Panc1 (cell line): ENCODE results near the gene ADAM11. TPM values are rescaled to one million over a fixed set of nuclear protein-coding genes. Genes with fewer than 3 reads are reported as not detected.
"Not testable (repeated sequence)": the region's sequence is repeated elsewhere in the genome, so short reads cannot be mapped to it uniquely, and the experiment has no call there.

Experiments
- ATAC-seq: fragments of 200-7000 bp; cut with Tn5 transposase; 2 replicates; pipeline ENCODE4 v1.9.1; 2020; ENCODE audit warnings: mild to moderate bottlenecking, moderate library complexity
- BruUV-seq: library from RNA; stranded (reverse); fragments of 400-500 nt; replicated peaks from 2 replicates; lab custom pipeline; 2021; lab: Mats Ljungman, UMichigan
- CTCF ChIA-PET: fragments of 300-600 bp; sonication (Branson Sonifier 250); formaldehyde crosslinking; loops from one replicate; lab custom pipeline; 2022; ENCODE audit warnings: antibody characterized with exemption; lab: Charles Lee
- POLR2A ChIA-PET: fragments of 300-600 bp; sonication (Branson Sonifier 250); formaldehyde crosslinking; loops from one replicate; lab custom pipeline; 2022; ENCODE audit warnings: antibody characterized with exemption; lab: Charles Lee
- DNase-seq: peaks from one replicate; pipeline ENCODE4 v3.0.0-alpha.2; 2010; ENCODE audit warnings: low read depth, low spot score
- H3K27ac ChIP-seq: 2 replicates; pipeline ENCODE4 v1.5.1; 2011; ENCODE audit warnings: mild to moderate bottlenecking, low read length, inconsistent platforms
- H3K27me3 ChIP-seq: fragments of 200-500 bp; sonication (Bioruptor generic); 2 replicates; pipeline ENCODE4 v1.6.0; 2014; ENCODE audit warnings: low read length, inconsistent platforms; ENCODE audit not compliant: control insufficient read depth, insufficient read depth
- H3K36me3 ChIP-seq: fragments of 200-500 bp; sonication (Bioruptor generic); 2 replicates; pipeline ENCODE4 v1.5.1; 2014; ENCODE audit warnings: inconsistent platforms, mild to moderate bottlenecking, low read length, moderate library complexity; ENCODE audit not compliant: control insufficient read depth, insufficient read depth
- H3K4me1 ChIP-seq: 2 replicates; pipeline ENCODE4 v1.5.1; 2011; ENCODE audit warnings: inconsistent platforms, mild to moderate bottlenecking, low read length, moderate library complexity; ENCODE audit not compliant: control insufficient read depth, insufficient read depth
- H3K4me3 ChIP-seq, 2 experiments: 2 replicates each; pipeline ENCODE4 v1.5.1; 2011 to 2012; ENCODE audit warnings: low read depth in 2 of 2, low read length in 2 of 2, mild to moderate bottlenecking in 2 of 2, inconsistent platforms in 1 of 2, moderate library complexity in 1 of 2
- H3K9me3 ChIP-seq: fragments of 200-500 bp; sonication (Bioruptor generic); 2 replicates; pipeline ENCODE4 v1.5.1; 2014; ENCODE audit warnings: low read depth, mild to moderate bottlenecking, inconsistent platforms, low read length, moderate library complexity; ENCODE audit not compliant: control insufficient read depth, insufficient read depth
- CTCF ChIP-seq: fragments of 450-650 bp; IDR thresholded peaks from 2 replicates; pipeline ENCODE4 v1.5.1; 2017; ENCODE audit warnings: mild to moderate bottlenecking
- POLR2AphosphoS5 ChIP-seq: IDR thresholded peaks from 2 replicates; pipeline ENCODE4 v1.6.1; 2012; ENCODE audit warnings: mild to moderate bottlenecking, low read depth, low read length, moderate library complexity
- REST ChIP-seq, 2 experiments: IDR thresholded peaks; 2 replicates each; pipeline ENCODE4 v1.6.1; 2011 to 2012; ENCODE audit warnings: low read depth in 2 of 2, control low read depth in 1 of 2, low read length in 1 of 2, mild to moderate bottlenecking in 1 of 2, moderate library complexity in 1 of 2; ENCODE audit not compliant: insufficient read depth in 1 of 2
- SIN3A ChIP-seq: IDR thresholded peaks from 2 replicates; pipeline ENCODE4 v1.6.1; 2012; ENCODE audit warnings: low read depth, mild to moderate bottlenecking, low read length, moderate library complexity, borderline replicate concordance; ENCODE audit not compliant: insufficient read depth
- TCF7L2 ChIP-seq: IDR thresholded peaks from 2 replicates; pipeline ENCODE4 v1.6.1; 2011; ENCODE audit warnings: mild to moderate bottlenecking, low read depth, low read length, inconsistent platforms
- in situ Hi-C: cut with HindIII; loops from 2 replicates; pipeline ENCODE4 v1.10.0; 2016; ENCODE audit warnings: low sequenced_read_pairs, low pct_unique_long_range_greater_than_20kb
- intact Hi-C: fragments of 100-400 bp; cut with micrococcal nuclease; formaldehyde crosslinking; loops from one replicate; pipeline ENCODE4 v1.10.0; 2022; ENCODE audit not compliant: unreplicated experiment
- total RNA-seq: library from RNA; stranded (reverse); gene quantifications from one replicate; pipeline ENCODE4 v1.2.1, GENCODE V29; 2021; ENCODE audit not compliant: unreplicated experiment

The ADAM11 gene
- total RNA-seq, 1 experiment from 2014 or later, result 3.5 TPM

- in situ Hi-C loops (no loop called here), intact Hi-C loops (no loop called here)
- no peaks in the 10 kb centered on the region for H3K9me3 ChIP-seq
- no peak for DNase-seq
- no peaks in the 10 kb centered on the region for H3K4me1 ChIP-seq
- ChIA-PET CTCF (interaction anchor here (1.0 kb wide), 1 partner anchor 11 kb away, joined by 3 read pairs; no protein-coding TSS in a partner anchor), POLR2A (no interaction called here)
- no peaks in the 10 kb centered on the region for H3K27me3 ChIP-seq
- no peak overlapping the region for H3K27ac ChIP-seq
- H3K4me3 ChIP-seq, result no peak overlapping the region
- no peak for ATAC-seq
- BruUV-seq, result no TSS peak
- no peak for TF ChIP-seq POLR2AphosphoS5
- H3K36me3 ChIP-seq, result no peaks in the 10 kb centered on the region
Measured at GRCh38 chr17:44752953-44753861, 5.6 kb upstream of the ADAM11 start.

GRCh38 chr17:44754276-44754675 lies 4.5 kb upstream of the ADAM11 start:
- no peaks in the 10 kb centered on the region for H3K4me1 ChIP-seq
- no TSS peak for BruUV-seq
- H3K27ac ChIP-seq, result no peak overlapping the region
- intact Hi-C loops, result no loop called here
- POLR2A ChIA-PET, result interaction anchor here (0.6 kb wide), 1 partner anchor 292 kb away, joined by 7 read pairs; no protein-coding TSS in a partner anchor
- in situ Hi-C loops, result no loop called here
- no peaks in the 10 kb centered on the region for H3K9me3 ChIP-seq
- DNase-seq (no peak), ATAC-seq (peak; percentile 32; the same call in 1 of the 2 replicates)
- H3K4me3 ChIP-seq, result no peak overlapping the region
- H3K36me3 ChIP-seq, result no peaks in the 10 kb centered on the region; the same call in 1 of the 2 replicates
- TF ChIP-seq POLR2AphosphoS5 (no peak), TCF7L2 (no peak), REST (IDR thresholded peaks at IDR 0.05; ENCODE audit: insufficient read depth in 1 of 2, low read depth in 2 of 2, low read length in 1 of 2) (no peak), SIN3A (no peak), CTCF (no peak)
- H3K27me3 ChIP-seq, result no peaks in the 10 kb centered on the region
- CTCF ChIA-PET, result no interaction called here

GRCh38 chr17:44755180-44755579 lies 3.6 kb upstream of the ADAM11 start:
- intact Hi-C loops, BruUV-seq: not testable (repeated sequence)
- POLR2A ChIA-PET, result interaction anchor here (0.6 kb wide), 3 partner anchors 24 to 291 kb away, joined by 4 to 7 read pairs (median 4); no protein-coding TSS in a partner anchor

More at GRCh38 chr17:44755180-44755579, 3.6 kb upstream of the ADAM11 start:
- CTCF ChIA-PET, result interaction anchor here (0.6 kb wide), 2 partner anchors 26 to 164 kb away, joined by 3 to 6 read pairs; no protein-coding TSS in a partner anchor
- DNase-seq, H3K4me3 ChIP-seq, H3K4me1 ChIP-seq, H3K27me3 ChIP-seq, H3K36me3 ChIP-seq, ATAC-seq, H3K9me3 ChIP-seq, in situ Hi-C loops, H3K27ac ChIP-seq: not testable (repeated sequence)
